Vagina (tissue), 2 donors: ENCODE measurements around the gene ERBB4. TPM values are rescaled to one million over a fixed set of nuclear protein-coding genes. Genes with fewer than 3 reads are reported as not detected.

Experiments used
- DNase-seq, 2 donors: peaks; one replicate each; pipeline ENCODE4 v3.0.0-alpha.2; 2017; ENCODE audit errors: extremely low spot score in 2 of 2
- H3K27ac ChIP-seq: fragments of 200-600 bp; sonication (generic); one replicate; pipeline ENCODE4 v1.5.1; 2019
- H3K27me3 ChIP-seq: fragments of 200-600 bp; sonication (generic); one replicate; pipeline ENCODE4 v1.5.1; 2019
- H3K36me3 ChIP-seq, 2 donors: fragments of 200-600 bp; sonication (generic); one replicate each; pipeline ENCODE4 v1.5.1; 2017 to 2019
- H3K4me1 ChIP-seq: fragments of 200-600 bp; sonication (generic); one replicate; pipeline ENCODE4 v1.5.1; 2019
- H3K4me3 ChIP-seq, 2 donors: fragments of 200-600 bp; sonication (generic); 1 replicate in 1 of 2; 2 replicates in 1 of 2; pipeline ENCODE4 v1.5.1; 2016 to 2019
- H3K9me3 ChIP-seq: fragments of 200-600 bp; sonication (generic); one replicate; pipeline ENCODE4 v1.5.1; 2019
- POLR2A ChIP-seq, 2 donors: fragments of 450-650 bp; IDR thresholded peaks; one replicate each; pipeline ENCODE4 v1.6.1; 2017; ENCODE audit warnings: antibody characterized with exemption in 2 of 2, mild to moderate bottlenecking in 2 of 2, moderate library complexity in 2 of 2
- POLR2AphosphoS5 ChIP-seq, 2 donors: sonication (generic); formaldehyde crosslinking; IDR thresholded peaks; one replicate each; pipeline ENCODE4 v1.9.0; 2017; ENCODE audit warnings: antibody characterized with exemption in 2 of 2, mild to moderate bottlenecking in 2 of 2, low read depth in 1 of 2; ENCODE audit not compliant: insufficient read depth in 1 of 2
- intact Hi-C: fragments of 100-400 bp; cut with DNase I; formaldehyde crosslinking; loops from one replicate; pipeline ENCODE4 v1.15.1; 2023
- total RNA-seq: library from RNA; depleted of rRNA; stranded (reverse); fragments of >200 nt; gene quantifications from one replicate; pipeline ENCODE4 v1.2.3, GENCODE V29; 2016
- TF ChIP-seq, protein P1 (sequence below), 3 experiments: fragments of 450-650 bp in 2 of 3; fragments of 200-600 bp in 1 of 3; sonication (generic) in 1 of 3; IDR thresholded peaks; one replicate each; pipeline ENCODE4 v1.5.1; 2017 to 2019; ENCODE audit warnings: antibody characterized with exemption in 3 of 3, mild to moderate bottlenecking in 2 of 3, moderate library complexity in 2 of 3

ERBB4 gene
- total RNA-seq, 1 donor from 2014 or later = 0.25 TPM

DNA sequence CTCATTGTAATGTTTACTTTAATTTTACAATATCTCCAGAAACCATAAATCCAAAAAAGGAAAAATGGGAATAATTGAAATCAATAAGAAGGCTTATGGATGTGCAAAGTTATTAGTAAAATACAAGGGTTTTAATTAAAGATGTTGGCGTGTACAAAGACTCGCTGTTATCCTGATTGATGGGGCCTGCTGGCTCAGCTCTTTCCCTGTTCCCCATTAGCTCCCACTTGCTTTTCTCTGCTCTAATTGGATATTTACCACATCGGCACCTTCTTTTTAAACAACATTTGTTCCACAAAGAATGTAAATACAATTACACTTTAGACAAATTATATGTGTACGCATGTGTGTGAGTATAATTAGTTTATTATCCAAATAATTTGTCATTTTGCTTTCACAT, 796.6 kb downstream of the ERBB4 start:
- Histone ChIP-seq H3K36me3 (no peaks in the 10 kb centered on the region), H3K27me3 (no peaks in the 10 kb centered on the region), H3K4me3 (no peak overlapping the region), H3K4me1 (no peaks in the 10 kb centered on the region), H3K27ac (no peak overlapping the region), H3K9me3 (no peaks in the 10 kb centered on the region)
- intact Hi-C loops = no loop called here
- DNase-seq = no peak
- no peak for TF ChIP-seq POLR2A (IDR thresholded peaks at IDR 0.05)
- TF ChIP-seq, protein P1, sequence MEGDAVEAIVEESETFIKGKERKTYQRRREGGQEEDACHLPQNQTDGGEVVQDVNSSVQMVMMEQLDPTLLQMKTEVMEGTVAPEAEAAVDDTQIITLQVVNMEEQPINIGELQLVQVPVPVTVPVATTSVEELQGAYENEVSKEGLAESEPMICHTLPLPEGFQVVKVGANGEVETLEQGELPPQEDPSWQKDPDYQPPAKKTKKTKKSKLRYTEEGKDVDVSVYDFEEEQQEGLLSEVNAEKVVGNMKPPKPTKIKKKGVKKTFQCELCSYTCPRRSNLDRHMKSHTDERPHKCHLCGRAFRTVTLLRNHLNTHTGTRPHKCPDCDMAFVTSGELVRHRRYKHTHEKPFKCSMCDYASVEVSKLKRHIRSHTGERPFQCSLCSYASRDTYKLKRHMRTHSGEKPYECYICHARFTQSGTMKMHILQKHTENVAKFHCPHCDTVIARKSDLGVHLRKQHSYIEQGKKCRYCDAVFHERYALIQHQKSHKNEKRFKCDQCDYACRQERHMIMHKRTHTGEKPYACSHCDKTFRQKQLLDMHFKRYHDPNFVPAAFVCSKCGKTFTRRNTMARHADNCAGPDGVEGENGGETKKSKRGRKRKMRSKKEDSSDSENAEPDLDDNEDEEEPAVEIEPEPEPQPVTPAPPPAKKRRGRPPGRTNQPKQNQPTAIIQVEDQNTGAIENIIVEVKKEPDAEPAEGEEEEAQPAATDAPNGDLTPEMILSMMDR (IDR thresholded peaks at IDR 0.05) = no peak
- TF ChIP-seq POLR2AphosphoS5 (IDR thresholded peaks at IDR 0.05; ENCODE audit: insufficient read depth in 1 of 2, low read depth in 1 of 2) = no peak

DNA sequence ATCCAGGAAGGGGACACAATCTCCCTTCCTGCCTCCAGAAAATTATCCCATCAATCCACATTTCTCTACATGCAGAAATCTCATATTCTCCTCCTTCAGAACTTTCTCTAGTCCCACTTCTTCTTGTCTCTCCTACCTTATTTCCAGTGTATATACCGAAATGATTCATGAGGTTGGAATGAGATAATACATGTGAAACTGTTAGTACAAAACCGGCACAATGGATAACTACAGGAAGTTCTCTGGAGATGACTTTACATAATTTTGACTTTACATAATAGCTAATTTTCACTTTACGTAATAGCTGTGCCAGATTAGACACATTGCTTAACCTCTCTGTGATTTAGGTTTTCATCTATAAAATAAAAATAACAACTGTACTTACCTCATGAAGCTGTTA, 801.3 kb downstream of the ERBB4 start:
- Histone ChIP-seq H3K36me3 (no peaks in the 10 kb centered on the region), H3K4me1 (no peaks in the 10 kb centered on the region), H3K27ac (no peak overlapping the region), H3K27me3 (no peaks in the 10 kb centered on the region), H3K4me3 (no peak overlapping the region), H3K9me3 (no peaks in the 10 kb centered on the region)
- TF ChIP-seq, protein P1 (IDR thresholded peaks at IDR 0.05) = no peak
- no peak for TF ChIP-seq POLR2AphosphoS5 (IDR thresholded peaks at IDR 0.05; ENCODE audit: insufficient read depth in 1 of 2, low read depth in 1 of 2)
- no peak for TF ChIP-seq POLR2A (IDR thresholded peaks at IDR 0.05)
- intact Hi-C loops = no loop called here
- DNase-seq = no peak

GRCh38 chr2:211730215-211730614, 808.4 kb downstream of the ERBB4 start:
- no peak for DNase-seq
- Histone ChIP-seq H3K36me3 (no peaks in the 10 kb centered on the region), H3K27ac (no peak overlapping the region), H3K4me1 (no peaks in the 10 kb centered on the region), H3K27me3 (no peaks in the 10 kb centered on the region), H3K9me3 (no peaks in the 10 kb centered on the region), H3K4me3 (no peak overlapping the region)
- TF ChIP-seq, protein P1 (IDR thresholded peaks at IDR 0.05) = no peak
- no peak for TF ChIP-seq POLR2AphosphoS5 (IDR thresholded peaks at IDR 0.05; ENCODE audit: insufficient read depth in 1 of 2, low read depth in 1 of 2)
- no peak for TF ChIP-seq POLR2A (IDR thresholded peaks at IDR 0.05)
- intact Hi-C loops = no loop called here

GRCh38 chr2:211729433-211729832, 809.2 kb downstream of the ERBB4 start:
- Histone ChIP-seq H3K4me3 (no peak overlapping the region), H3K4me1 (no peaks in the 10 kb centered on the region), H3K27ac (no peak overlapping the region), H3K9me3 (no peaks in the 10 kb centered on the region), H3K27me3 (no peaks in the 10 kb centered on the region), H3K36me3 (no peaks in the 10 kb centered on the region)
- TF ChIP-seq POLR2AphosphoS5 (IDR thresholded peaks at IDR 0.05; ENCODE audit: insufficient read depth in 1 of 2, low read depth in 1 of 2) (no peak), POLR2A (IDR thresholded peaks at IDR 0.05) (no peak)
- TF ChIP-seq, protein P1 (IDR thresholded peaks at IDR 0.05) = no peak
- DNase-seq = no peak
- intact Hi-C loops = no loop called here

GRCh38 chr2:211724933-211725332, 813.7 kb downstream of the ERBB4 start:
- no peak for DNase-seq
- intact Hi-C loops = no loop called here
- no peak overlapping the region for H3K27ac ChIP-seq
- H3K36me3 ChIP-seq = no peaks in the 10 kb centered on the region
- no peak overlapping the region for H3K4me3 ChIP-seq
- no peaks in the 10 kb centered on the region for H3K4me1 ChIP-seq
- TF ChIP-seq POLR2AphosphoS5 (IDR thresholded peaks at IDR 0.05; ENCODE audit: insufficient read depth in 1 of 2, low read depth in 1 of 2) = no peak
- TF ChIP-seq POLR2A (IDR thresholded peaks at IDR 0.05) = no peak
- TF ChIP-seq, protein P1 (IDR thresholded peaks at IDR 0.05) = no peak
- no peaks in the 10 kb centered on the region for H3K27me3 ChIP-seq
- no peaks in the 10 kb centered on the region for H3K9me3 ChIP-seq
